Adipocyte (in vitro differentiated cells): ENCODE data around the gene AMPH.
A peak's percentile ranks its signal among the peaks of the same experiment; 100 is the strongest.

ENCODE experiments used
- DNase-seq: peaks from one replicate; pipeline ENCODE4 v3.0.0-alpha.2; 2015; ENCODE audit warnings: low read depth
- H3K27me3 ChIP-seq: replicated peaks from 2 replicates; pipeline ENCODE4 v1.7.0; 2013; ENCODE audit warnings: mild to moderate bottlenecking, low read length, moderate library complexity; ENCODE audit not compliant: control insufficient read depth, insufficient read depth
- H3K36me3 ChIP-seq: 2 replicates; pipeline ENCODE4 v1.7.0; 2013; ENCODE audit warnings: low read length, mild to moderate bottlenecking, moderate library complexity; ENCODE audit not compliant: control insufficient read depth, insufficient read depth, severe bottlenecking
- H3K4me1 ChIP-seq: 2 replicates; pipeline ENCODE4 v1.7.0; 2013; ENCODE audit warnings: mild to moderate bottlenecking, low read length, moderate library complexity; ENCODE audit not compliant: control insufficient read depth, insufficient read depth
- H3K4me3 ChIP-seq: 2 replicates; pipeline ENCODE4 v1.7.0; 2013; ENCODE audit warnings: mild to moderate bottlenecking, low read length, moderate library complexity
- H3K9ac ChIP-seq: 2 replicates; pipeline ENCODE4 v1.7.0; 2013; ENCODE audit warnings: mild to moderate bottlenecking, low read length, moderate library complexity
- H3K9me3 ChIP-seq: 2 replicates; pipeline ENCODE4 v1.7.0; 2013; ENCODE audit warnings: mild to moderate bottlenecking, low read length, moderate library complexity; ENCODE audit not compliant: control insufficient read depth

AMPH gene

DNA sequence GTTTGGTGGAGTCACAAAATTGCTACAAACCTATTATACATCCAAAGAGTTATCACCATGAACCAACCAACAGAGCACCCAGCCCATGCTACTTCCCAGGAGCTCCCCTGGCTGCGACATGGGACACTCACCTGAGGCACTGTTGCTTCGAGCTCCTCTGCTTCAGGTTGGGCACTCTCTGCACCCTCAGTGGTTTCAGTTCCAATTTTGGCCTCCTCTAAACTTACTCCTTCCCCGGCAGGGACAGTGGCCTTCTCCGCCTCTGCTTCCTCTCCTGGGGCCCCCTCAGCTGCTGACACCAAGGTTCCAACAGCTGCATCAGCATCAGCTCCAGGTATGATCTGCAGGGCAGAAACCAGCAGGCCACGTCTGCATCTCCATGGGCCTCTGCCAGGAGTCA is 237.3 kb downstream of the AMPH start:
- Histone ChIP-seq H3K4me1 (no peaks in the 10 kb centered on the region), H3K9ac (no peak overlapping the region), H3K9me3 (no peaks in the 10 kb centered on the region), H3K27me3 (no peaks in the 10 kb centered on the region), H3K4me3 (no peak overlapping the region), H3K36me3 (peaks cover 9% of the 10 kb centered on the region)
- no peak for DNase-seq

GRCh38 chr7:38391751-38392150 is 239.4 kb downstream of the AMPH start:
- Histone ChIP-seq H3K9me3 (peaks cover 11% of the 10 kb centered on the region), H3K9ac (no peak overlapping the region), H3K36me3 (peaks cover 13% of the 10 kb centered on the region), H3K4me1 (no peaks in the 10 kb centered on the region), H3K4me3 (no peak overlapping the region), H3K27me3 (no peaks in the 10 kb centered on the region)
- DNase-seq = no peak

DNA sequence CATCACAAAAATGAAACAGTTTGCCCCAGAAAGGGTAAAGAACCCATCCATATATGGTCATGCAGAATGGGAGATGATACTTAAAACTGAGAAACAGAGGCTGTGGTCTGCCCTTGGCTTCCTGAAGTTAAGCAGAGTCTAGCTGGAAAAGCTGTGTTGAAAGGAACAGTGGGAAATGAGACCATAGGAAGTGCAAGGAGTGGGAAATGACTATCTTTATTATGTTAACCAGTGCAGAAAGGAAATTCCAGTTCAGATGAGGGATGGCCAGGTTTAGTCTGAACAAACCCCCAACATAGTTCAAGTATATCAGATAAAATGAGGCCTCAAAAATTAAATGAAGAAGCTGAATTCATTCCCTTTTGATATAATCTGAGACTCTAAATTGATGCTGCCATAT is 245.5 kb downstream of the AMPH start:
- Histone ChIP-seq H3K9ac (no peak overlapping the region), H3K9me3 (peaks cover 11% of the 10 kb centered on the region), H3K36me3 (peaks cover 24% of the 10 kb centered on the region), H3K27me3 (no peaks in the 10 kb centered on the region), H3K4me3 (no peak overlapping the region), H3K4me1 (peaks cover 11% of the 10 kb centered on the region)
- DNase-seq = no peak

- no peak for DNase-seq
- Histone ChIP-seq H3K4me1 (peaks cover 11% of the 10 kb centered on the region), H3K4me3 (no peak overlapping the region)
Measured at GRCh38 chr7:38383281-38383680, 247.9 kb downstream of the AMPH start.

DNA sequence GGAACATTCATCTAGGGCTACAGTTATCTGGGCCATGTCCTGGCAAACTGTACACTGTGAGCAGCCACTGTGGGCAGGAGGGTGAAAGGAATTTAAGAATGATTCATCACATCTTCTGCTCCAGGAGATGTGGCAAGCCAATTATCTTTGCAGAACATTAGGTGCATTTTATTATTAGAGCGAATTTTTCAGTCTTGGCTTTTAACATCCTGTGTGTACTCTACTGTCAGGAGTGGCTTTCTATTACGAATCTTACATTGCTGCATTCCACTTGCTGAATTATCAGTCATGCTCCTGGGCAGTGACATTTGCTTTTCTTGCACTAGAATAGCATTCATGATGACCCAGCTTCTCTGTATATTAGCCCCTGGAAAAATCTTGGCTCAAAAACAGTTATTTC is 248.5 kb downstream of the AMPH start:
- peaks cover 11% of the 10 kb centered on the region for H3K36me3 ChIP-seq
- no peak overlapping the region for H3K9ac ChIP-seq
- peaks cover 6% of the 10 kb centered on the region for H3K9me3 ChIP-seq
- no peaks in the 10 kb centered on the region for H3K27me3 ChIP-seq
- H3K4me3 ChIP-seq = no peak overlapping the region
- H3K4me1 ChIP-seq = peaks cover 11% of the 10 kb centered on the region
- DNase-seq = peak; percentile 67

More at GRCh38 chr7:38383281-38383680, 247.9 kb downstream of the AMPH start:
- Histone ChIP-seq H3K9ac (no peak overlapping the region), H3K27me3 (no peaks in the 10 kb centered on the region), H3K36me3 (peaks cover 14% of the 10 kb centered on the region), H3K9me3 (peaks cover 11% of the 10 kb centered on the region)

GRCh38 chr7:38375453-38375852 is 255.7 kb downstream of the AMPH start:
- no peaks in the 10 kb centered on the region for H3K27me3 ChIP-seq
- H3K4me1 ChIP-seq = peaks cover 3% of the 10 kb centered on the region
- H3K9me3 ChIP-seq = no peaks in the 10 kb centered on the region
- H3K9ac ChIP-seq = no peak overlapping the region
- no peak for DNase-seq
- no peaks in the 10 kb centered on the region for H3K36me3 ChIP-seq
- no peak overlapping the region for H3K4me3 ChIP-seq

DNA sequence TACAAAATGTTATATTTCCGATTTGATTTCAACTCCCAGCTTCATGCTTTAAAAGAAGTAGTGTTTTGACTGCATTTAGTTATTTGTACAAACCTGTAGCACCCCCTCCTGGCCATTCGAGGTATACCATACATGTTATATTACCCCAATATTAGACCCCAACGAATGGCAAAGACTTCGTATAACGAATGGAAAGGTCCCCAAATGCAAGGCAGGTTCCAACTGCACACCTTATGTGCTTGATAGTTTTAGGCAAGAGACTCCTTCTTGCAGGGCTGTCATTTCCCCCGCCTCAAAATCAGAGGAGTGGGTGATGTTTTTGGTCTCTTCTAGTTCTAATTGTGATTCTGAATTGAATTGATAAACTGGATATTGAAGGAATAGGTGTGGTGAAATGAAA is 256.7 kb downstream of the AMPH start:
- DNase-seq = peak; percentile 77

GRCh38 chr7:38373155-38373554 is 258.0 kb downstream of the AMPH start:
- H3K27me3 ChIP-seq = no peaks in the 10 kb centered on the region
- peaks cover 7% of the 10 kb centered on the region for H3K4me1 ChIP-seq
- H3K36me3 ChIP-seq = no peaks in the 10 kb centered on the region
- peak overlapping the region; percentile 19 for H3K4me3 ChIP-seq
- peak overlapping the region; percentile 57 for H3K9ac ChIP-seq
- DNase-seq = no peak
- H3K9me3 ChIP-seq = no peaks in the 10 kb centered on the region

More for the DNA sequence above, 256.7 kb downstream of the AMPH start:
- Histone ChIP-seq H3K4me3 (no peak overlapping the region), H3K9ac (no peak overlapping the region), H3K36me3 (no peaks in the 10 kb centered on the region), H3K27me3 (no peaks in the 10 kb centered on the region), H3K4me1 (peaks cover 6% of the 10 kb centered on the region), H3K9me3 (no peaks in the 10 kb centered on the region)

DNA sequence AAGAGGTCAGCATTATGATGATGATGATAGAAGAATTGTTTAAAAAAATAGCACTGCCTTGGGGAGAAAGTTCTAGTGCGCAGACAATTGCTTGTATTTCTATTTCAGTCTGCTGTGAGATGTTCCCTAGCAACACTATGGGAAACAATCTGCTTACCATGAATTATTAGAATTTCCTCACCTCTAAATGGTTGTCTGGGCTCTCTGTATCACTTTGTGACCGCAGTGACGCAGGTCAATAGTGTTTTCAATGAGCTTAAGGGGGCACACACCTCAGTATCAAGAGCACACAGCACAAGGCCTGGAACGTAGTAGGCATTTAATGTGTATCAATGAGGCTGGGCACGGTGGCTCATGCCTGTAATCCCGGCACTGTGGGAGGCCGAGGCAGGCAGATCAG is 258.9 kb downstream of the AMPH start:
- no peaks in the 10 kb centered on the region for H3K9me3 ChIP-seq
- H3K4me1 ChIP-seq = peaks cover 7% of the 10 kb centered on the region
- H3K27me3 ChIP-seq = no peaks in the 10 kb centered on the region
- no peak overlapping the region for H3K4me3 ChIP-seq
- H3K36me3 ChIP-seq = no peaks in the 10 kb centered on the region
- no peak for DNase-seq
- no peak overlapping the region for H3K9ac ChIP-seq

DNA sequence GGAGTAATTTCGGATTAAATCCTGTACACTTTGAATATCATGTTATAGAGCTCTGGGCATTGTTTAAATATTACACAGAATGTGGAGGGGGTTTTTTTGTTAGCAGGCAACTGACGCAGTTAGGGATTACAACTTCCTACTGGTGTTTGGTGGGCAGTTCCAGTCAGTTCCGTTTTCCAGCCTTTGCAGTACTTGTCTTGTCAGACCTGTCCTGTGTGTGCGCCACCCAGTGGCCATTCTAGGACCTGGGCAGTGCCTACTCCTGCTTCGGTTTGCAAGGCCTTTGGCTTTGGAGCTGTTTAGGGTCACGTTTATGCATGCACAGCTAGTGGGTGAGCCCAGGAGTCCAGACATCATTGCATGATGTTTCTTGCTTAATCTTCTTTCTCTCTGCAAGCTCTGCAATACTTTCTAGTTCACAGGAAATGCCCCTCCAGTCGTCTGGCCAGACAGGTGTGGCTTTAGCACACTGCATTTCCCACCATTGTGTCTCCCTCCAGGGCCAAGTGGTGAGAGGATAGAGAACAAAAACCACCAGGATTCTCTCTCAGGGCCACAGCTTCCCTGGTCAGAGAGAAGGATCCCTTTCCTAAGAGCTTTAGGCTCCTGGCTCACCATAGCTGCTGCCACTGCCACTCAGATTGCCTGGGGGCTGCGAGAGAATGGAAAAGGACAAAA is 261.2 kb downstream of the AMPH start:
- H3K4me1 ChIP-seq = peaks cover 7% of the 10 kb centered on the region
- H3K27me3 ChIP-seq = no peaks in the 10 kb centered on the region
- no peaks in the 10 kb centered on the region for H3K36me3 ChIP-seq
- H3K9ac ChIP-seq = peak overlapping the region; percentile 20
- no peaks in the 10 kb centered on the region for H3K9me3 ChIP-seq
- H3K4me3 ChIP-seq = no peak overlapping the region
- DNase-seq = peak; percentile 94

DNA sequence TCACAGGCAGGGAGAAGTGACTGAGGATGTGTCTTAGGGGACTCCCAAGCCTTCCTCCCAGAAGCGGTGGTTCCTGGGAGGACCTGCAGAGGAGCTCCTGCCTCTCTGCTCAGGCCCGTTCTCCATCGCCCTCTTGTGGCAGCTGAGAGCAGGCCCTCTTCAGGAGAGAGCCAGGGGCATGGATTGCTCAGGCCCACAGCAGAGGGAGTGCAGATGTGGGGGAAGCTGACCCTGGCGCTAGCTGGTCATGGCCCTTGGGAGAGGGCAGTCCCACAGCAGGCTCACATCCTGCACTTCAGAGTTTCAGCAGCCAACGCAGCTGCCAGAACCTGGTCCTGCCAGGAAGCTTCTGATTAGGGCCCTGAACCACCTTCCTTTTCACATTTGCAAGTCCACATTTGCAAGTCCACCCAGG is 263.0 kb downstream of the AMPH start:
- peak; percentile 68 for DNase-seq
- H3K4me1 ChIP-seq = peaks cover 7% of the 10 kb centered on the region
- no peak overlapping the region for H3K4me3 ChIP-seq

More for the DNA sequence above, 263.0 kb downstream of the AMPH start:
- H3K9me3 ChIP-seq = no peaks in the 10 kb centered on the region
- no peaks in the 10 kb centered on the region for H3K36me3 ChIP-seq
- no peaks in the 10 kb centered on the region for H3K27me3 ChIP-seq
- no peak overlapping the region for H3K9ac ChIP-seq
